AG04449 (cell line): ENCODE measurements around the gene GRM7.

ENCODE experiments used
- CTCF ChIA-PET: fragments of 350-600 bp; formaldehyde crosslinking; extraction: SDS; loops from one replicate; lab custom pipeline; 2021; ENCODE audit warnings: antibody characterized with exemption; lab: Yijun Ruan, JAX
- POLR2A ChIA-PET: fragments of 400-600, 350-600 bp; formaldehyde crosslinking; extraction: SDS; loops from one replicate; lab custom pipeline; 2020; ENCODE audit warnings: antibody characterized with exemption, inconsistent platforms; lab: Yijun Ruan, JAX
- DNase-seq: peaks from one replicate; pipeline ENCODE4 v3.0.0-alpha.2; 2010; ENCODE audit warnings: low read depth, low spot score
- H3K4me3 ChIP-seq: 2 replicates; pipeline ENCODE4 v1.5.1; 2011; ENCODE audit warnings: low read depth, mild to moderate bottlenecking, control low read depth, low read length
- TF ChIP-seq, protein P1 (sequence below): IDR thresholded peaks from one replicate; pipeline ENCODE4 v1.5.1; 2011; ENCODE audit warnings: mild to moderate bottlenecking, moderate library complexity, low read length, control low read depth, inconsistent platforms; ENCODE audit not compliant: insufficient read depth; ENCODE audit errors: missing control alignments

The GRM7 gene

DNA sequence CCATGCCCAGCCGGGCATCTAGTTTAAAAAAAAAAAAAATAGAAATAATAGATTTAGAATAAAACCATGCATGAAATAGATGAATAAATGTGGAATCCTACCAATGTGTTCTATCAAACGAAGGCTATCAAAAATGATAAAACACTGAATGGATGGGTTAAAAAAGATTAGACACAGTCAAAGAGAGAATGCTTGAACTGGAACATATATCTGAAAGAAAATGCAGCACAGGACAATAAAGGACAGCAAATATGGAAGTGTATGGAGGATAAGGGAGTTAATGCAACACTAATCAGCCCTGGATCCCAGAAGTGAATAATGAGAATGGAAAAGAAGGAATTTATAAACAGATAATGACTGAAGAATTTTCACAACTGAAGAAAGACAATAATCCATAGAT, 571.7 kb downstream of the GRM7 start:
- TF ChIP-seq, protein P1, sequence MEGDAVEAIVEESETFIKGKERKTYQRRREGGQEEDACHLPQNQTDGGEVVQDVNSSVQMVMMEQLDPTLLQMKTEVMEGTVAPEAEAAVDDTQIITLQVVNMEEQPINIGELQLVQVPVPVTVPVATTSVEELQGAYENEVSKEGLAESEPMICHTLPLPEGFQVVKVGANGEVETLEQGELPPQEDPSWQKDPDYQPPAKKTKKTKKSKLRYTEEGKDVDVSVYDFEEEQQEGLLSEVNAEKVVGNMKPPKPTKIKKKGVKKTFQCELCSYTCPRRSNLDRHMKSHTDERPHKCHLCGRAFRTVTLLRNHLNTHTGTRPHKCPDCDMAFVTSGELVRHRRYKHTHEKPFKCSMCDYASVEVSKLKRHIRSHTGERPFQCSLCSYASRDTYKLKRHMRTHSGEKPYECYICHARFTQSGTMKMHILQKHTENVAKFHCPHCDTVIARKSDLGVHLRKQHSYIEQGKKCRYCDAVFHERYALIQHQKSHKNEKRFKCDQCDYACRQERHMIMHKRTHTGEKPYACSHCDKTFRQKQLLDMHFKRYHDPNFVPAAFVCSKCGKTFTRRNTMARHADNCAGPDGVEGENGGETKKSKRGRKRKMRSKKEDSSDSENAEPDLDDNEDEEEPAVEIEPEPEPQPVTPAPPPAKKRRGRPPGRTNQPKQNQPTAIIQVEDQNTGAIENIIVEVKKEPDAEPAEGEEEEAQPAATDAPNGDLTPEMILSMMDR: no peak
- CTCF ChIA-PET: no interaction called here
- POLR2A ChIA-PET: no interaction called here
- no peak overlapping the region for H3K4me3 ChIP-seq
- no peak for DNase-seq

DNA sequence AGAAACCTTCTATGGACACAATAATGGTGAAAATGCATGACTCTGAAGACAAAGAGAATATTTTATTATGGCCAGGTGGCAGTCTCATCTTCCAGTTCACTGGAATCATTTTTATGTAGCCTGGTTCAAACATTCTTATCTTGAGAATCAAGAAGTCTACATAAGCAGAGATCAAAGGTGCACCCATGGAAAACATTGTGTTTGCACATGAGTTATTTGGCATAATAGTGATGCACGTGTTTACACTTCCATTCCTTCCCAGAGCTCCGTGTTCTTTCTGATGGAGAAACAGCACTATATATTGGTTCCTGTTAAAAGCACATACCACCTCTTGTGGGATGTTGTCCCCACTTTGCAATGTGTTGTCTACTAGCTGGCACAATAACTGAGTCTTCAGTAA, 572.2 kb downstream of the GRM7 start:
- POLR2A ChIA-PET: no interaction called here
- no peak overlapping the region for H3K4me3 ChIP-seq
- CTCF ChIA-PET: no interaction called here
- DNase-seq: no peak
- TF ChIP-seq, protein P1: no peak

DNA sequence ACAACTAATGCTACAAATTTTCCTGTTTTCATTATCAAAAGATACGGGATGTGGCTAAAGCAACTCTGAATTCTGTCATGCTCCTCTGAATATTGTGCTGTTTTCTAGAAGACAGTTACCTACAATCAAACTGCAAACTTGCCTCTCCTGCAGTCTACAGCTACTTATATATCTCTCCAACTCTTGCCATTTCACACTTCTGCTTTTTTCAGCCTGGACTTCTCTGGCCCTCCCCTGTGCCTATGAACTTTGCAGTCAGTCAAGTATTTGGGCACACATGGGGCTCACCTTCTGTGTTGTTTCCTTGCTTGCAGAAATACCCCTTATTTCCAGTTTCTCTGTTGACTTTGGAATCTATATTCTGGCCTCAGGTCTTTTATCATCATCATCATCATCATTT, 575.6 kb downstream of the GRM7 start:
- CTCF ChIA-PET: no interaction called here
- no peak overlapping the region for H3K4me3 ChIP-seq
- TF ChIP-seq, protein P1: no peak
- POLR2A ChIA-PET: no interaction called here
- no peak for DNase-seq

DNA sequence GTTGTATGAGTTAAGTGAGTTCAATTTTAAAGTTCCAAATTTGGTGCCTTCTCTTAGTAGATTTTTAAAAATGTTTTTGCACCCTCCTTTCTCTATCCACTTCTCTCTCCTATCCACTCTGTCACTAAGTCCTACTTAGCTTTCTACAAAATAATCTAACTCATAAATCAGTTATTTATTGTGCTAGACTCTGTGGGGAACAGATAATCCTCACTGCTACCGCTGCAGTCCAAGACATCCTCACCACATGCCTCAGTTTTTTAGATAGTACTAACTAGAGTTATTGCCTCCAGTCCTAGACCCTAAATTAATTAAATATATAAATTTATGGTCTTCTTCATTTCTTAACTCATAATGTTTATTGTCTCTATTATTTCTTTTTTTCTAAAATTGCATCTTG, 576.3 kb downstream of the GRM7 start:
- CTCF ChIA-PET: no interaction called here

DNA sequence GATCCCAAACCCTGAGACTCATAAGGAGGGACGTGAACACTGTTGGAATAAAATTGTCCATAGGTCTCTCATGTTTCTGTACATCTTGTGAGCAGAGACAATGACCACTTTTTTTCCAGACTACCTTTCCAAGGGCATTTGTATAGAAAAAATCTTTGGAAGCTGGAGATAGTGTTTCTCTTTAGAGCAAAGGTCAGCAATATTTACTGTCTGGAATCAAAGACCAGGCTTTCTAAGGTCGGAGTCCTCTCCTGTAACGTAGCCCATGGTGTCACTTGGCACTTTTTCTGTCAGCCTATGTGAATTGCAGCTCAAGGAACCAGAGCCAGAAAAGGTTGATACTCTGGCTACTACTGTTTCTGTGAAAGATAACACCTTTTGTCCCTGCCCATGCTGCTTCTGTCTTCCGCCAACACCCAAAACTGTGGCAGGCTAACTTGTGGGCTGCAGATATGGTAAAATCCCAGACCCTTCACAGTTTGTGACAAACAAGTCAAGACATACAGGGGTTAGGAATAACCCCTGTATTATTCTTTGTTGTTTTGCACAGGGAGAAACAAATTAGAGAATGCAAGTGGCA, 578.3 kb downstream of the GRM7 start:
- CTCF ChIA-PET: no interaction called here
- no peak for DNase-seq
- TF ChIP-seq, protein P1: no peak
- H3K4me3 ChIP-seq: no peak overlapping the region
- POLR2A ChIA-PET: no interaction called here

More for the DNA sequence above, 576.3 kb downstream of the GRM7 start:
- H3K4me3 ChIP-seq: no peak overlapping the region
- TF ChIP-seq, protein P1: no peak
- POLR2A ChIA-PET: no interaction called here
- no peak for DNase-seq

DNA sequence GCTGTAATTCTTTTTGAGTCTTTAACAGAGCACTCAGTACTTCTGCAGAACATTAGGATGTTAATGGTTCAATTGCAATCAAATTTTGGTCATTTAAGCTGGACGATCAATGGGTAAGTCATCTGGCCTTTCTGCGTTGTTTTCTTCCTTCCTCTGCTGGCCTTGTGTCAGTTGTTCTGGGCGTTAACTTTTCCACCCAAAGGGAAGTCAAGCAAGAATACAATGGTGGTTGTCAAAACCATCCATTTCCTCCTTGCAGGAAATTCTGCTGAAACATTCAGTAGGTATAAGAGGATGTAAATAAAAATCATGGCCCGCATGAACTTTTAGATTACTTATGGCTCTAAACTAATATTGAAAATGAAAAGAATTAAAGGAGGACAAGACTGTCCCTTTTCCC, 584.0 kb downstream of the GRM7 start:
- no peak for DNase-seq
- no peak overlapping the region for H3K4me3 ChIP-seq
- TF ChIP-seq, protein P1: no peak
- POLR2A ChIA-PET: no interaction called here
- CTCF ChIA-PET: no interaction called here
